Measurements from ENCODE around the gene TBXA2R.

- TF ChIP-seq ZNF274 (IDR thresholded peaks at IDR 0.05; ENCODE audit: low read depth, low read length) (no peak), YY1 (IDR thresholded peaks at IDR 0.05; ENCODE audit: insufficient read depth, insufficient read length) (no peak), SUZ12 (IDR thresholded peaks at IDR 0.05; ENCODE audit: extremely low read depth, insufficient read depth, insufficient read length) (no peak)
These were observed 26.3 kb downstream of the TBXA2R start for GRCh38 chr19:3580156-3580934.

Data from NT2/D1 (cell line).